ENCODE measurements around the gene GTF2A1.

DNA sequence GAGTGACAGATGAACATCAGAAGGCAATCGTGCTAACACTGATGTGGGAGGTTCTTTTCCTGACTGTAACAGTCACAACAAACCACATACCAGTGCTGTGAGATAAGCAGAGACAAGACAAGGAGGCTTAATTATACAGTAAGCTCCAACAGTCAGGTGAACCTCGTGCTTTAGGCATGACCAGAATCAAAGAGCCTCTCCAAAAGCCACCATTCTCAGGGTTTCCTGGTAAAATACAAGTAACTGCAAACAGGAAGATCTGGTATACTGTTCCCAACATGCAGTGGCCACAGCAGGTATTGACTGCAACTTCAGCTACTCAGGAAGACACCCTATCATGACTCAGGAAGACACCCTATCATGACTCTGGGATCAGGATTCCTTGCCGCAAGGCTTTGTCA is 47.3 kb upstream of the GTF2A1 start:
- TF ChIP-seq POLR2AphosphoS5 (IDR thresholded peaks at IDR 0.05; ENCODE audit: borderline replicate concordance, low read depth, low read length) (no peak), EZH2 (IDR thresholded peaks at IDR 0.05) (no peak), FOXP2 (optimal IDR thresholded peaks at IDR 0.05; ENCODE audit: control extremely low read depth, extremely low read length, insufficient read depth) (no peak)
